Activated CD4-positive, alpha-beta memory T cell treated with anti-CD3 and anti-CD28 coated beads for 36 hours (primary cell): ENCODE measurements around the gene USP12. TPM values are rescaled to one million over a fixed set of nuclear protein-coding genes. Genes with fewer than 3 reads are reported as not detected.
A peak's percentile ranks its signal among the peaks of the same experiment; 100 is the strongest.

Experiments
- CTCF ChIA-PET: fragments of 350-600 bp; sonication (Branson Sonifier 250); formaldehyde crosslinking; loops from one replicate; lab custom pipeline; 2021; ENCODE audit warnings: antibody characterized with exemption, inconsistent platforms; lab: Charles Lee
- POLR2A ChIA-PET: fragments of 350-600 bp; sonication (Branson Sonifier 250); formaldehyde crosslinking; loops from one replicate; lab custom pipeline; 2021; ENCODE audit warnings: antibody characterized with exemption; lab: Charles Lee
- DNase-seq: peaks from one replicate; pipeline ENCODE4 v3.0.0-alpha.2; 2020
- H3K27ac Mint-ChIP-seq: one replicate; pipeline ENCODE4 v1.8.0; 2021; ENCODE audit warnings: mixed read lengths
- H3K27me3 Mint-ChIP-seq: one replicate; pipeline ENCODE4 v1.8.0; 2021; ENCODE audit warnings: mixed read lengths
- H3K36me3 Mint-ChIP-seq: one replicate; pipeline ENCODE4 v1.8.0; 2021; ENCODE audit warnings: mixed read lengths
- H3K4me1 Mint-ChIP-seq: one replicate; pipeline ENCODE4 v1.8.0; 2021; ENCODE audit warnings: low read depth, mixed read lengths
- H3K4me3 Mint-ChIP-seq: one replicate; pipeline ENCODE4 v1.8.0; 2021; ENCODE audit warnings: mild to moderate bottlenecking, mixed read lengths
- H3K9me3 Mint-ChIP-seq: one replicate; pipeline ENCODE4 v1.8.0; 2021; ENCODE audit warnings: mixed read lengths
- intact Hi-C: fragments of 100-400 bp; cut with micrococcal nuclease; formaldehyde crosslinking; loops from one replicate; pipeline ENCODE4 v1.15.1; 2023
- total RNA-seq, 2 experiments: library from RNA; stranded (reverse); gene quantifications; one replicate each; pipeline ENCODE4 v1.2.3, GENCODE V29; 2021

The USP12 gene
- total RNA-seq, 2 experiments from 2014 or later, result 39.4 to 40.6 TPM

GRCh38 chr13:27037171-27037570, 134.4 kb downstream of the USP12 start:
- intact Hi-C loops, result no loop called here
- H3K4me3 Mint-ChIP-seq, result no peak overlapping the region
- H3K27ac Mint-ChIP-seq, result no peak overlapping the region
- no peaks in the 10 kb centered on the region for H3K36me3 Mint-ChIP-seq
- DNase-seq, result no peak
- H3K27me3 Mint-ChIP-seq, result peaks cover 29% of the 10 kb centered on the region
- CTCF ChIA-PET, result no interaction called here
- H3K9me3 Mint-ChIP-seq, result no peaks in the 10 kb centered on the region
- H3K4me1 Mint-ChIP-seq, result peaks cover 5% of the 10 kb centered on the region
- POLR2A ChIA-PET, result no interaction called here

GRCh38 chr13:27036236-27036981, 135.2 kb downstream of the USP12 start:
- H3K4me1 Mint-ChIP-seq, result peaks cover 5% of the 10 kb centered on the region
- H3K36me3 Mint-ChIP-seq, result no peaks in the 10 kb centered on the region
- intact Hi-C loops, result no loop called here
- ChIA-PET CTCF (no interaction called here), POLR2A (no interaction called here)
- DNase-seq, result no peak
- H3K27me3 Mint-ChIP-seq, result peaks cover 29% of the 10 kb centered on the region
- H3K4me3 Mint-ChIP-seq, result no peak overlapping the region
- no peak overlapping the region for H3K27ac Mint-ChIP-seq
- H3K9me3 Mint-ChIP-seq, result no peaks in the 10 kb centered on the region

DNA sequence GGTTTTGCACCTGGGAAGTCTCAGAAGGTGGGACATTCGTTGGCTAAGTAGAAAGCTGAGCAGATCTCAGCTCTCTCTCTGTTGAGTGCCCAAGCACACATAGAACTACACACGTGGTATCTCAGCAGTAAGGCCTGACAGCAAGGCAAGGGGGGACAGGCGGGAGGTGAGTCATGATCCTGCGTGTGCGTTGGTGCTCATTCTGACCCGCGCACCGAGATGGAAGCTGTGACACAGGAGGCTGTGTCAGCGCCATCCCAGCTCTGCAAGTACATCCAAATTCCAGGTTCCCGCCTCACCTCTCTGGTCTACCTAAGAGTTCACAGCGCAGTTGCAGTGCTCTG, 135.7 kb downstream of the USP12 start:
- CTCF ChIA-PET, result no interaction called here
- Mint-ChIP-seq H3K36me3 (no peaks in the 10 kb centered on the region), H3K27me3 (peaks cover 29% of the 10 kb centered on the region), H3K9me3 (no peaks in the 10 kb centered on the region), H3K4me3 (no peak overlapping the region), H3K27ac (no peak overlapping the region), H3K4me1 (peaks cover 5% of the 10 kb centered on the region)
- DNase-seq, result no peak
- POLR2A ChIA-PET, result no interaction called here
- intact Hi-C loops, result no loop called here

- POLR2A ChIA-PET, result no interaction called here
- CTCF ChIA-PET, result no interaction called here
- no peak overlapping the region for H3K4me3 Mint-ChIP-seq
- H3K27me3 Mint-ChIP-seq, result peaks cover 29% of the 10 kb centered on the region
- intact Hi-C loops, result no loop called here
- no peak overlapping the region for H3K27ac Mint-ChIP-seq
- DNase-seq, result no peak
- H3K4me1 Mint-ChIP-seq, result peaks cover 5% of the 10 kb centered on the region
- H3K36me3 Mint-ChIP-seq, result no peaks in the 10 kb centered on the region
- H3K9me3 Mint-ChIP-seq, result no peaks in the 10 kb centered on the region
These were observed 136.9 kb downstream of the USP12 start for GRCh38 chr13:27034678-27035111.

DNA sequence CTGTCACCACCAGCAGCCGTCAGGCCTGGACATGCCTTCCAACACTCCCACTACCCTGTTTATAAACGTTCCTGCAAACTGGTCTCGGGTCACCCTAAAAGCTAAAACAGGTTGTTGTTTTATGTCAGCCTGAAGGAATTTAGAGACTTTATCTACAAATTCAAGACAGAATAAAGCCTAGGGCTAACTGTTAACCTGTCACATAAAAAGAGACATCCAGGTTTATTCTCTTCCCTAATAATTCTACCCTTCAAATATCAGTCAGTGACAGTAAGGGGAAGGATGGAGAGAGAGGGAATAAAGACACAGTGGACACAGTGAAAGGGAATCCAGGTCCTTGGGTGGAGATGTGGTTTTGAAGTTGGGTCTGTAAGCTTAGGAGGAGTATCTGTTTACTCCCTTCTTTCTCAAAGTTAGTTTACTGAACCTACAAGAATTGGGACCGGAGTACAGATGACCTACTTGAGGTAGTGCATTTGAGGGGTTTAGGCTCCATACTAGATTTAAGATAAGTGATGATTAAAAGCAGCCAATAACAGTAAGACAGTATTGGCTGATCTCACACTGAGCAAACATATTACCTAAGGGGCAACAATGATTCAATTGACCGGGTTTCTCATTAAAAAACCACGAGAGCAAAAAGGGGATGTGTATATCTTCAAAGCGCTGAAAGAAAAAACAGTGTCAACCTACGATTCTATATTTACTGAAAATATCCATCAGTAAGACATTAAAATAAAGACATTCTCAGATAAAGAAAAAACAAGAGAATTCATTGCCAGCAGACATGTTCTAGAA, 142.7 kb downstream of the USP12 start:
- Mint-ChIP-seq H3K4me1 (no peaks in the 10 kb centered on the region), H3K27me3 (peaks cover 29% of the 10 kb centered on the region)

GRCh38 chr13:27027086-27027667, 144.4 kb downstream of the USP12 start:
- no peaks in the 10 kb centered on the region for H3K36me3 Mint-ChIP-seq
- peaks cover 28% of the 10 kb centered on the region for H3K27me3 Mint-ChIP-seq
- H3K27ac Mint-ChIP-seq, result no peak overlapping the region
- no peak overlapping the region for H3K4me3 Mint-ChIP-seq
- H3K9me3 Mint-ChIP-seq, result no peaks in the 10 kb centered on the region
- ChIA-PET POLR2A (no interaction called here), CTCF (no interaction called here)
- intact Hi-C loops, result no loop called here
- DNase-seq, result no peak
- H3K4me1 Mint-ChIP-seq, result peaks cover 8% of the 10 kb centered on the region

More for the DNA sequence above, 142.7 kb downstream of the USP12 start:
- no peak for DNase-seq
- Mint-ChIP-seq H3K9me3 (no peaks in the 10 kb centered on the region), H3K27ac (no peak overlapping the region), H3K36me3 (no peaks in the 10 kb centered on the region), H3K4me3 (no peak overlapping the region)
- intact Hi-C loops, result no loop called here
- ChIA-PET CTCF (no interaction called here), POLR2A (no interaction called here)

DNA sequence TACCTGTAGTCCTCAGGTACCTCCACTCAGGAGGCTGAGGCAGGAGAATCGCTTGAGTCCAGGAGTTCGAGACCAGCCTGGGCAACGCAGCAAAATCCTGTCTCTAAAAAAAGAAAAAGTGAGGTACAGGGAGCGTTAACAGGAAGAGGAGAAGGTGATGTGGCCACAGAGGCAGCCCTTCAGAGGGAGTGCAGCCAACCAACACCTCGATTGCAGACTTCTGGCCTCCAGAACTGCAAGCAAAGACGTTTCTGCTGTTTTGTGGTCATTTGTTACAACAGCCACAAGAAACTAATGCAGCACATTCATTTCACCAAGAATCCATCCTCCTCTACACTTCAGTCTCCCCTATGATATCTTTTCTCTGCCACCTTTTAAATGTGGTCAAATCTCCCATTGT, 145.2 kb downstream of the USP12 start:
- no peak overlapping the region for H3K27ac Mint-ChIP-seq
- DNase-seq, result no peak
- no peak overlapping the region for H3K4me3 Mint-ChIP-seq
- H3K27me3 Mint-ChIP-seq, result peaks cover 28% of the 10 kb centered on the region
- H3K9me3 Mint-ChIP-seq, result no peaks in the 10 kb centered on the region
- ChIA-PET CTCF (no interaction called here), POLR2A (no interaction called here)
- H3K4me1 Mint-ChIP-seq, result peaks cover 8% of the 10 kb centered on the region
- no peaks in the 10 kb centered on the region for H3K36me3 Mint-ChIP-seq
- intact Hi-C loops, result no loop called here

- Mint-ChIP-seq H3K27ac (no peak overlapping the region), H3K27me3 (peaks cover 28% of the 10 kb centered on the region), H3K36me3 (no peaks in the 10 kb centered on the region), H3K4me1 (peaks cover 8% of the 10 kb centered on the region), H3K4me3 (no peak overlapping the region), H3K9me3 (no peaks in the 10 kb centered on the region)
- POLR2A ChIA-PET, result no interaction called here
- CTCF ChIA-PET, result interaction anchor here (0.6 to 0.9 kb wide), 2 partner anchors 39 to 52 kb away, joined by 3 to 4 read pairs; no protein-coding TSS in a partner anchor
- no peak for DNase-seq
- intact Hi-C loops, result loop anchor here (5.0 kb wide), 1 partner anchor 107 kb away; no protein-coding TSS in a partner anchor
These were observed 146.7 kb downstream of the USP12 start for GRCh38 chr13:27024776-27025492.

DNA sequence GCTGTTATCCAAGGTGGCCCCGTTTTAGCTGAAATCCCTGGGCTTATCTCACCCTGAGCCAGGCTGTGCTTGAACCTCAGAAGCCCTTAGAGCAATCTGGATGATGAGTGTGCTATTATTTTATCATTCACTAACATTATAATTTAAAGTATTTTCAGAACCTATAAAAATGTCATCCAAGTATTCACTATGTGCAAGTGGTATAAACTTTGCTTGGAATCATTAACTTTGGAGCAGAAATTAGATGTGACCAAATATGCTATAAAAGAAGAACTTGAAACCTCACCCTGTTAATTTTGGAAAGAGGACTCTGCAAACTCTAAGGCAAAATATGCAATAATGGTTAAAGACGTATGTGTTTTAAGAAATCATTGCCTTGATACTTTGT, 147.5 kb downstream of the USP12 start:
- no peak for DNase-seq
- POLR2A ChIA-PET, result no interaction called here
- Mint-ChIP-seq H3K36me3 (no peaks in the 10 kb centered on the region), H3K4me1 (peaks cover 8% of the 10 kb centered on the region), H3K27me3 (peaks cover 24% of the 10 kb centered on the region), H3K4me3 (no peak overlapping the region), H3K27ac (no peak overlapping the region), H3K9me3 (no peaks in the 10 kb centered on the region)
- intact Hi-C loops, result loop anchor here (5.0 kb wide), 1 partner anchor 108 kb away; no protein-coding TSS in a partner anchor
- CTCF ChIA-PET, result interaction anchor here (0.9 kb wide), 1 partner anchor 338 kb away, joined by 3 read pairs; no protein-coding TSS in a partner anchor

DNA sequence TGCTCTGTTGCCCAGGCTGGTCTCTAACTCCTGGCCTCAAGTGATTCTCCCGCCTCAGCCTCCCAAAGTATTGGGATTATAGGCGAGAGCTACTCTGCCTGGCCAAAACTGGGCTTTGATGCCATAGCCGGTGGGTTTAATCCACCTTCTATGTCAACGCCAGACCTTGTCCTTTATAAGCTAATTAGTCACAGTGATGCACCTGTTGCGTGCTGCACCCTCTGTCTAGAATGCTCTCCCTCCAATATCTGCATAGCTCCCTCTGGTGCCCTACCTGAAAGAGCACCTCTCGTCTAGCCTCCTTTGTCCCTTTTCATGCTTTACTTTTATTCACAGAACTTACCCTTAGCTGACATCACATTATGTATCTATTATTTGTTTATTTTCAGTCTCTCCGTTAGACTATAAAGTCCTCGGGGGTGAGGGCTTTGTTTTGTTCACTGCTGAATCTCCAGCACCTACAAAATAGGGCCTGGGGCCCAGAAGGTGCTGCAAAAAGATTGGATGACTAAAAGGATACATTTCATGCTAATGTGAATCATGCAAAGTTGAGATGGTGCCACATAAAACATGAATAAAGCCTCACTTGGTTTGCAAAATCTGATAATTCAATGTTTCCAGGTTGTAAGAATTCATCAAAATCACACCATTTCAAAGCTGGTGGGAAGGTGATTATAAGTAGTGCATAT, 148.1 kb downstream of the USP12 start:
- Mint-ChIP-seq H3K27ac (no peak overlapping the region), H3K4me1 (peaks cover 8% of the 10 kb centered on the region), H3K27me3 (peaks cover 22% of the 10 kb centered on the region), H3K36me3 (no peaks in the 10 kb centered on the region), H3K9me3 (no peaks in the 10 kb centered on the region), H3K4me3 (no peak overlapping the region)
- ChIA-PET POLR2A (no interaction called here), CTCF (interaction anchor here (0.6 to 1.3 kb wide), 5 partner anchors 8 to 339 kb away, joined by 3 to 4 read pairs (median 3); no protein-coding TSS in a partner anchor)
- DNase-seq, result no peak
- intact Hi-C loops, result loop anchor here (5.0 kb wide), 1 partner anchor 109 kb away; no protein-coding TSS in a partner anchor

- CTCF ChIA-PET, result interaction anchor here (0.6 to 1.3 kb wide), 5 partner anchors 9 to 340 kb away, joined by 3 to 4 read pairs (median 3); no protein-coding TSS in a partner anchor
- peak; percentile 18 for DNase-seq
- H3K36me3 Mint-ChIP-seq, result no peaks in the 10 kb centered on the region
- intact Hi-C loops, result loop anchor here (5.0 kb wide), 1 partner anchor 110 kb away; no protein-coding TSS in a partner anchor
- peak overlapping the region; percentile 25 for H3K27ac Mint-ChIP-seq
- POLR2A ChIA-PET, result no interaction called here
- no peak overlapping the region for H3K4me3 Mint-ChIP-seq
- no peaks in the 10 kb centered on the region for H3K9me3 Mint-ChIP-seq
- peaks cover 8% of the 10 kb centered on the region for H3K4me1 Mint-ChIP-seq
- peaks cover 18% of the 10 kb centered on the region for H3K27me3 Mint-ChIP-seq
These were observed 148.9 kb downstream of the USP12 start for GRCh38 chr13:27022571-27023311.
